Measurements from ENCODE around the gene TNFRSF21. TPM values are rescaled to one million over a fixed set of nuclear protein-coding genes. Genes with fewer than 3 reads are reported as not detected.

TNFRSF21 gene
- total RNA-seq, 1 experiment from 2014 or later, result 19.3 TPM

- Mint-ChIP-seq H3K27me3 (ENCODE audit: insufficient read depth, unreplicated experiment) (no peaks in the 10 kb centered on the region), H3K4me1 (ENCODE audit: insufficient read depth, unreplicated experiment) (peaks cover 18% of the 10 kb centered on the region), H3K27ac (ENCODE audit: low read depth, unreplicated experiment) (no peak overlapping the region), H3K9me3 (ENCODE audit: unreplicated experiment) (no peaks in the 10 kb centered on the region), H3K36me3 (ENCODE audit: insufficient read depth, unreplicated experiment) (no peaks in the 10 kb centered on the region), H3K4me3 (ENCODE audit: unreplicated experiment) (no peak overlapping the region)
- no TSS peak for BruUV-seq (replicated peaks)
- TF ChIP-seq, protein P1, sequence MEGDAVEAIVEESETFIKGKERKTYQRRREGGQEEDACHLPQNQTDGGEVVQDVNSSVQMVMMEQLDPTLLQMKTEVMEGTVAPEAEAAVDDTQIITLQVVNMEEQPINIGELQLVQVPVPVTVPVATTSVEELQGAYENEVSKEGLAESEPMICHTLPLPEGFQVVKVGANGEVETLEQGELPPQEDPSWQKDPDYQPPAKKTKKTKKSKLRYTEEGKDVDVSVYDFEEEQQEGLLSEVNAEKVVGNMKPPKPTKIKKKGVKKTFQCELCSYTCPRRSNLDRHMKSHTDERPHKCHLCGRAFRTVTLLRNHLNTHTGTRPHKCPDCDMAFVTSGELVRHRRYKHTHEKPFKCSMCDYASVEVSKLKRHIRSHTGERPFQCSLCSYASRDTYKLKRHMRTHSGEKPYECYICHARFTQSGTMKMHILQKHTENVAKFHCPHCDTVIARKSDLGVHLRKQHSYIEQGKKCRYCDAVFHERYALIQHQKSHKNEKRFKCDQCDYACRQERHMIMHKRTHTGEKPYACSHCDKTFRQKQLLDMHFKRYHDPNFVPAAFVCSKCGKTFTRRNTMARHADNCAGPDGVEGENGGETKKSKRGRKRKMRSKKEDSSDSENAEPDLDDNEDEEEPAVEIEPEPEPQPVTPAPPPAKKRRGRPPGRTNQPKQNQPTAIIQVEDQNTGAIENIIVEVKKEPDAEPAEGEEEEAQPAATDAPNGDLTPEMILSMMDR (IDR thresholded peaks at IDR 0.05; ENCODE audit: unreplicated experiment), result no peak
- POLR2A ChIA-PET, result no interaction called here
- CTCF ChIA-PET, result no interaction called here
- intact Hi-C loops (cut with micrococcal nuclease), result no loop called here
- DNase-seq (ENCODE audit: unreplicated experiment), result no peak
Observed at GRCh38 chr6:47294990-47295389, 14.7 kb downstream of the TNFRSF21 start.

DNA sequence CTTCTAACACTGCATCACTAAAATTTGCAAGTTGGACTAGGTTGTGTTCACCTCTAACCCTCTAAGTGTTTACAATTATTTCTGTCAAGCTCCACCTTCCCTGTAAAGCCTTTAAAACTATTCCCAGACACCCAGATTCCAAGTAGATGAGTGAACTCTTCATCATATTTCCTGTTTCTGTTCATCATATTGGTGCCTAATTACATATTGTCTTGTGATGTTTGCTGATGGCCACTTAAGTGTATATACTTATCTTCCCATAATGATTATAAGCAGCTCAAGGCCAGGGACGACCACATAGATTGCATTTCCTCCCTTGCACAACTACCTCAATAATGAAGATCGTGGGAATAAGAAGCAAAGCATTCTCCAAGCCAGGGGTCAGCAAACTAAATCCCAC is 16.8 kb downstream of the TNFRSF21 start:
- no peak overlapping the region for H3K27ac Mint-ChIP-seq (ENCODE audit: low read depth, unreplicated experiment)
- no peaks in the 10 kb centered on the region for H3K9me3 Mint-ChIP-seq (ENCODE audit: unreplicated experiment)
- H3K4me3 Mint-ChIP-seq (ENCODE audit: unreplicated experiment), result no peak overlapping the region
- intact Hi-C loops (cut with micrococcal nuclease), result no loop called here
- ChIA-PET POLR2A (interaction anchor here (0.7 to 1.2 kb wide), 2 partner anchors 14 to 17 kb away, joined by 3 read pairs; partner anchors contain the start of gene TNFRSF21), CTCF (no interaction called here)
- DNase-seq (ENCODE audit: unreplicated experiment), result peak; percentile 13
- H3K27me3 Mint-ChIP-seq (ENCODE audit: insufficient read depth, unreplicated experiment), result no peaks in the 10 kb centered on the region
- BruUV-seq (replicated peaks), result no TSS peak
- TF ChIP-seq, protein P1 (IDR thresholded peaks at IDR 0.05; ENCODE audit: unreplicated experiment), result no peak
- peaks cover 21% of the 10 kb centered on the region for H3K4me1 Mint-ChIP-seq (ENCODE audit: insufficient read depth, unreplicated experiment)
- no peaks in the 10 kb centered on the region for H3K36me3 Mint-ChIP-seq (ENCODE audit: insufficient read depth, unreplicated experiment)

DNA sequence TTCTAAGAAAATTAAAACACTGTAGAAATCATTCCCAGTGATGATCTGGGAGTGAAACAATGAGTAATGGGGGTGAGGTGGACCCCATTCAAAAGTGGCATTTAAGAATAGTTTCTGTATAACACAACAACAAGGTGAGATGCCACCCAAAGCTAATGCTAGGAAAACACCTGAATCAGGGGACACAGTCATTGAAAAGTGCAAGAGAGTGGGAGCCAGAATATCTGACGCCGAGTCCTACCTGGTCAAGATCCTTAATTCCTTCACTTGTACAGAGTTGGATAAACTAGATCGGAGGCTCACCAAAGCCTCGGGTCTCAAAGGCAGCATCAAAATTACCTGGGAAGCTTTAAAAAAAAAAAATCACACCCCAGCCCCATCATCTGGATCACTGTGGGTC is 17.7 kb downstream of the TNFRSF21 start:
- intact Hi-C loops (cut with micrococcal nuclease), result no loop called here
- ChIA-PET CTCF (interaction anchor here (0.6 kb wide), 1 partner anchor 9 kb away, joined by 3 read pairs; no protein-coding TSS in a partner anchor), POLR2A (no interaction called here)
- Mint-ChIP-seq H3K27me3 (ENCODE audit: insufficient read depth, unreplicated experiment) (no peaks in the 10 kb centered on the region), H3K36me3 (ENCODE audit: insufficient read depth, unreplicated experiment) (no peaks in the 10 kb centered on the region), H3K4me3 (ENCODE audit: unreplicated experiment) (no peak overlapping the region), H3K27ac (ENCODE audit: low read depth, unreplicated experiment) (no peak overlapping the region), H3K9me3 (ENCODE audit: unreplicated experiment) (no peaks in the 10 kb centered on the region), H3K4me1 (ENCODE audit: insufficient read depth, unreplicated experiment) (peaks cover 21% of the 10 kb centered on the region)
- TF ChIP-seq, protein P1 (IDR thresholded peaks at IDR 0.05; ENCODE audit: unreplicated experiment), result no peak
- DNase-seq (ENCODE audit: unreplicated experiment), result no peak
- no TSS peak for BruUV-seq (replicated peaks)

DNA sequence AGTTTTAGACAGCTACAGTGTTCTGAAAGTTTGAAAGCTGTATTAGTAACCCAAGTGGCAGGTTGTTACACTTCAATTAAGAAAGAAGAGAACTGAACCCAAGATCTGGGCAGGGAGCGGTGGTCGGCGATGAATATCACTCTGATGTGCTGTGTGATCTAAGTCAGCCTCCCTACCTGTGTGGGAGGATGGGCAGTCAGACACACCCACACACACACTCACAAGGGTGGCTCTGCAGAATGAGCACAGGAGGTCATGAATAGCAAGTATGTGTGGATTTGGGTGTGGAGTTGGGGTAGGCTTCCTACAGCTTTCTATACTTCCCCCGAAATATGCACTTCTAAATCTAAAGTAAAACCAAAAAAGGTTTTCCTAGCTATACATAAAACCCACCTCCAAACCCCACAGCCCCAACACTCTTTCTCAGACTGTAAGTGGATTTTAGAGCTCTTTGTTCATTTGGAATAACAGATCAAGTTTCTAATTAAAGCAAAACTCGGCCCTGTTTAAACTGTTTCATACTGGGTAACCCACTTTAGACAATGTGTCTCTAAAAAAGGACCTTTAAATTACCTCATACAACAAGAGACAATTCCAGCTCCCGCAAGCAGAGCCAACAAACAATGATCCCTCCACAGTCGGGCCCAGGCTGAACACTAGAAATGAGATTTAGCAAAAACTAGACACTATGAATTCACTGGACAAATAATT is 19.4 kb downstream of the TNFRSF21 start:
- no peak for DNase-seq (ENCODE audit: unreplicated experiment)
- H3K27ac Mint-ChIP-seq (ENCODE audit: low read depth, unreplicated experiment), result no peak overlapping the region
- H3K9me3 Mint-ChIP-seq (ENCODE audit: unreplicated experiment), result no peaks in the 10 kb centered on the region
- no peak overlapping the region for H3K4me3 Mint-ChIP-seq (ENCODE audit: unreplicated experiment)
- ChIA-PET CTCF (no interaction called here), POLR2A (interaction anchor here (0.8 to 1.6 kb wide), 2 partner anchors 16 to 48 kb away, joined by 5 read pairs; no protein-coding TSS in a partner anchor)
- peaks cover 21% of the 10 kb centered on the region for H3K4me1 Mint-ChIP-seq (ENCODE audit: insufficient read depth, unreplicated experiment)
- intact Hi-C loops (cut with micrococcal nuclease), result no loop called here
- TF ChIP-seq, protein P1 (IDR thresholded peaks at IDR 0.05; ENCODE audit: unreplicated experiment), result no peak
- H3K27me3 Mint-ChIP-seq (ENCODE audit: insufficient read depth, unreplicated experiment), result no peaks in the 10 kb centered on the region
- H3K36me3 Mint-ChIP-seq (ENCODE audit: insufficient read depth, unreplicated experiment), result no peaks in the 10 kb centered on the region
- no TSS peak for BruUV-seq (replicated peaks)
